ENCODE data around the gene OR2S2. TPM values are rescaled to one million over a fixed set of nuclear protein-coding genes. Genes with fewer than 3 reads are reported as not detected.

The OR2S2 gene
- total RNA-seq, 1 experiment from 2014 or later, result not detected

- DNase-seq (ENCODE audit: low read depth, low spot score) (no peak), ATAC-seq (no peak)
- no peak for TF ChIP-seq CTCF (IDR thresholded peaks at IDR 0.05)
- TF ChIP-seq POLR2AphosphoS5 (IDR thresholded peaks at IDR 0.05; ENCODE audit: low read depth, low read length), result no peak
- no peak for TF ChIP-seq SIN3A (IDR thresholded peaks at IDR 0.05; ENCODE audit: borderline replicate concordance, insufficient read depth, low read depth, low read length)
- TF ChIP-seq REST (IDR thresholded peaks at IDR 0.05; ENCODE audit: insufficient read depth in 1 of 2, low read depth in 2 of 2, low read length in 1 of 2), result no peak
- TF ChIP-seq TCF7L2 (IDR thresholded peaks at IDR 0.05; ENCODE audit: low read depth, low read length), result no peak
- Histone ChIP-seq H3K4me1 (ENCODE audit: control insufficient read depth, insufficient read depth, low read length) (no peaks in the 10 kb centered on the region), H3K4me3 (ENCODE audit: low read depth in 2 of 2, low read length in 2 of 2) (no peak overlapping the region), H3K36me3 (ENCODE audit: control insufficient read depth, insufficient read depth, low read length) (no peaks in the 10 kb centered on the region), H3K27ac (ENCODE audit: low read length) (no peak overlapping the region), H3K27me3 (ENCODE audit: control insufficient read depth, insufficient read depth, low read length) (no peaks in the 10 kb centered on the region), H3K9me3 (ENCODE audit: control insufficient read depth, insufficient read depth, low read depth, low read length) (no peaks in the 10 kb centered on the region)
- ChIA-PET POLR2A (no interaction called here), CTCF (no interaction called here)
- in situ Hi-C loops (cut with HindIII; ENCODE audit: low pct_unique_long_range_greater_than_20kb, low sequenced_read_pairs) (no loop called here), intact Hi-C loops (cut with micrococcal nuclease; ENCODE audit: unreplicated experiment) (no loop called here)
- no TSS peak for BruUV-seq (replicated peaks)
These were observed 27.4 kb downstream of the OR2S2 start for GRCh38 chr9:35930521-35930920.

GRCh38 chr9:35929453-35929718, 28.6 kb downstream of the OR2S2 start:
- Histone ChIP-seq H3K27me3 (ENCODE audit: control insufficient read depth, insufficient read depth, low read length) (no peaks in the 10 kb centered on the region), H3K4me1 (ENCODE audit: control insufficient read depth, insufficient read depth, low read length) (no peaks in the 10 kb centered on the region; the same call in 1 of the 2 replicates), H3K9me3 (ENCODE audit: control insufficient read depth, insufficient read depth, low read depth, low read length) (no peaks in the 10 kb centered on the region), H3K4me3 (ENCODE audit: low read depth in 2 of 2, low read length in 2 of 2) (no peak overlapping the region), H3K36me3 (ENCODE audit: control insufficient read depth, insufficient read depth, low read length) (no peaks in the 10 kb centered on the region), H3K27ac (ENCODE audit: low read length) (no peak overlapping the region)
- no peak for ATAC-seq
- intact Hi-C loops (cut with micrococcal nuclease; ENCODE audit: unreplicated experiment) (no loop called here), in situ Hi-C loops (cut with HindIII; ENCODE audit: low pct_unique_long_range_greater_than_20kb, low sequenced_read_pairs) (no loop called here)
- BruUV-seq (replicated peaks), result no TSS peak
- no peak for DNase-seq (ENCODE audit: low read depth, low spot score)
- ChIA-PET POLR2A (no interaction called here), CTCF (no interaction called here)
- TF ChIP-seq SIN3A (IDR thresholded peaks at IDR 0.05; ENCODE audit: borderline replicate concordance, insufficient read depth, low read depth, low read length) (no peak), REST (IDR thresholded peaks at IDR 0.05; ENCODE audit: insufficient read depth in 1 of 2, low read depth in 2 of 2, low read length in 1 of 2) (no peak), CTCF (IDR thresholded peaks at IDR 0.05) (no peak), TCF7L2 (IDR thresholded peaks at IDR 0.05; ENCODE audit: low read depth, low read length) (no peak), POLR2AphosphoS5 (IDR thresholded peaks at IDR 0.05; ENCODE audit: low read depth, low read length) (no peak)
